HCT116 (cell line): Measurements from ENCODE around the gene NEURL4. TPM values are rescaled to one million over a fixed set of nuclear protein-coding genes. Genes with fewer than 3 reads are reported as not detected.

Source experiments
- ATAC-seq: fragments of 200-7000 bp; cut with Tn5 transposase; 2 replicates; pipeline ENCODE4 v1.9.1; 2020; ENCODE audit warnings: mild to moderate bottlenecking, moderate library complexity
- BruUV-seq: library from RNA; stranded (reverse); fragments of 400-500 nt; replicated peaks from 2 replicates; lab custom pipeline; 2021; lab: Mats Ljungman, UMichigan
- CTCF ChIA-PET: fragments of 300-600 bp; sonication (Branson Sonifier 250); formaldehyde crosslinking; loops from one replicate; lab custom pipeline; 2021; ENCODE audit warnings: antibody characterized with exemption; lab: Charles Lee
- POLR2A ChIA-PET: fragments of 300-600, 350-600 bp; sonication (Branson Sonifier 250); formaldehyde crosslinking; loops from one replicate; lab custom pipeline; 2021; ENCODE audit warnings: antibody characterized with exemption; lab: Charles Lee
- RAD21 ChIA-PET, 2 experiments: fragments of 300-600 bp; sonication (Branson Sonifier 250); formaldehyde crosslinking; loops; one replicate each; lab custom pipeline; 2023; ENCODE audit warnings: low total read pairs in 2 of 2; ENCODE audit not compliant: uncharacterized antibody in 2 of 2, unreplicated experiment in 2 of 2, low non-redundant PET in 1 of 2; lab: Charles Lee
- DNase-seq: peaks from one replicate; pipeline ENCODE4 v3.0.0-alpha.2; 2010; ENCODE audit warnings: low read depth, low spot score
- H2AFZ ChIP-seq: fragments of 200-600 bp; shearing (Covaris generic), sonication (generic); 2 replicates; pipeline ENCODE4 v1.6.1; 2017; ENCODE audit warnings: low read depth, mixed run types, mixed read lengths, antibody characterized with exemption, low read length; ENCODE audit not compliant: poor library complexity, severe bottlenecking
- H3K27ac ChIP-seq: 2 replicates; pipeline ENCODE4 v1.5.1; 2012; ENCODE audit warnings: low read depth, low read length
- H3K27me3 ChIP-seq: fragments of 200-600 bp; sonication (generic); 2 replicates; pipeline ENCODE4 v1.6.1; 2016; ENCODE audit warnings: mixed run types, low read length, mixed read lengths; ENCODE audit not compliant: insufficient read depth
- H3K36me3 ChIP-seq, 2 experiments: fragments of 200-500 bp in 1 of 2; fragments of 200-600 bp in 1 of 2; sonication (Bioruptor generic) in 1 of 2; sonication (generic) in 1 of 2; 2 replicates each; pipeline versions ENCODE4 v1.5.1 to v1.6.1; 2014 to 2016; ENCODE audit warnings: low read length in 2 of 2, inconsistent platforms in 1 of 2, mixed read lengths in 1 of 2, mixed run types in 1 of 2; ENCODE audit not compliant: insufficient read depth in 2 of 2, control insufficient read depth in 1 of 2
- H3K4me1 ChIP-seq, 2 experiments: fragments of 200-600 bp in 1 of 2; sonication (generic) in 1 of 2; 2 replicates each; pipeline versions ENCODE4 v1.5.1 to v1.6.1; 2012 to 2017; ENCODE audit warnings: low read length in 2 of 2, inconsistent platforms in 1 of 2, mild to moderate bottlenecking in 1 of 2, mixed read lengths in 1 of 2, mixed run types in 1 of 2, moderate library complexity in 1 of 2; ENCODE audit not compliant: insufficient read depth in 2 of 2, control insufficient read depth in 1 of 2
- H3K4me2 ChIP-seq: fragments of 200-600 bp; sonication (generic); 2 replicates; pipeline ENCODE4 v1.6.1; 2017; ENCODE audit warnings: mixed run types, low read length, mixed read lengths
- H3K4me3 ChIP-seq, 2 experiments: fragments of 200-600 bp in 1 of 2; sonication (generic) in 1 of 2; replicated peaks in 1 of 2; 2 replicates each; pipeline ENCODE4 v1.5.1; 2011 to 2016; ENCODE audit warnings: low read length in 2 of 2, control low read depth in 1 of 2, low read depth in 1 of 2, mild to moderate bottlenecking in 1 of 2, mixed read lengths in 1 of 2, mixed run types in 1 of 2
- H3K79me2 ChIP-seq: fragments of 200-600 bp; sonication (generic); 2 replicates; pipeline ENCODE4 v1.6.1; 2017; ENCODE audit warnings: mild to moderate bottlenecking, mixed run types, low read length, moderate library complexity, mixed read lengths; ENCODE audit not compliant: insufficient read depth
- H3K9ac ChIP-seq: fragments of 200-600 bp; sonication (generic); 2 replicates; pipeline ENCODE4 v1.6.1; 2016; ENCODE audit warnings: low read length, mixed read lengths
- H3K9me2 ChIP-seq: fragments of 200-600 bp; sonication (generic), shearing (Covaris generic); 2 replicates; pipeline ENCODE4 v1.6.1; 2017; ENCODE audit warnings: mixed run types, mild to moderate bottlenecking, moderate library complexity; ENCODE audit not compliant: insufficient read depth
- H3K9me3 ChIP-seq, 2 experiments: fragments of 200-500 bp in 1 of 2; fragments of 200-600 bp in 1 of 2; sonication (Bioruptor generic) in 1 of 2; sonication (generic) in 1 of 2; 2 replicates each; pipeline ENCODE4 v1.6.1; 2014 to 2017; ENCODE audit warnings: low read length in 2 of 2, mixed read lengths in 2 of 2, inconsistent platforms in 1 of 2, low read depth in 1 of 2, mild to moderate bottlenecking in 1 of 2, mixed run types in 1 of 2, moderate library complexity in 1 of 2; ENCODE audit not compliant: control insufficient read depth in 1 of 2, insufficient read depth in 1 of 2
- H4K20me1 ChIP-seq: fragments of 200-600 bp; sonication (generic), shearing (Covaris generic); 2 replicates; pipeline ENCODE4 v1.6.1; 2017; ENCODE audit warnings: mixed run types, mild to moderate bottlenecking, moderate library complexity; ENCODE audit not compliant: insufficient read depth
- EGR1 ChIP-seq: IDR thresholded peaks from 2 replicates; pipeline ENCODE4 v1.6.1; 2012; ENCODE audit warnings: low read depth
- MAX ChIP-seq: IDR thresholded peaks from 2 replicates; pipeline ENCODE4 v1.6.1; 2012
- POLR2AphosphoS5 ChIP-seq: IDR thresholded peaks from 2 replicates; pipeline ENCODE4 v1.6.1; 2011; ENCODE audit warnings: mild to moderate bottlenecking, low read depth, low read length, moderate library complexity
- SIN3A ChIP-seq: IDR thresholded peaks from 2 replicates; pipeline ENCODE4 v1.6.1; 2012; ENCODE audit warnings: low read depth
- SP1 ChIP-seq: IDR thresholded peaks from 2 replicates; pipeline ENCODE4 v1.6.1; 2012; ENCODE audit warnings: low read depth
- TCF7L2 ChIP-seq: IDR thresholded peaks from 2 replicates; pipeline ENCODE4 v1.7.0; 2011; ENCODE audit warnings: borderline replicate concordance, inconsistent platforms; ENCODE audit not compliant: insufficient read depth, insufficient read length; ENCODE audit errors: extremely low read depth
- ZFX ChIP-seq: fragments of 450-650 bp; IDR thresholded peaks from 2 replicates; pipeline ENCODE4 v1.6.1; 2017
- intact Hi-C: fragments of 100-400 bp; cut with micrococcal nuclease; formaldehyde crosslinking; loops from 2 replicates; pipeline ENCODE4 v1.10.0; 2022
- total RNA-seq: library from RNA; stranded (reverse); gene quantifications from one replicate; pipeline ENCODE4 v1.2.1, GENCODE V29; 2021; ENCODE audit not compliant: unreplicated experiment
- TF ChIP-seq, protein P1 (sequence below): IDR thresholded peaks from 2 replicates; pipeline ENCODE4 v1.6.1; 2012
- TF ChIP-seq, protein P2 (sequence below), 3 experiments: fragments of 200-600 bp in 1 of 3; sonication (generic) in 1 of 3; IDR thresholded peaks in 2 of 3; conservative IDR thresholded peaks in 1 of 3; 2 replicates each; pipeline ENCODE4 v1.5.1; 2012 to 2017; ENCODE audit warnings: low read depth in 2 of 3, low read length in 2 of 3, antibody characterized with exemption in 1 of 3, borderline replicate concordance in 1 of 3, control low read depth in 1 of 3, mild to moderate bottlenecking in 1 of 3, mixed read lengths in 1 of 3, mixed run types in 1 of 3, moderate library complexity in 1 of 3; ENCODE audit not compliant: insufficient read depth in 1 of 3
- TF ChIP-seq, protein P3 (sequence below): IDR thresholded peaks from 2 replicates; pipeline ENCODE4 v1.6.1; 2012; ENCODE audit warnings: low read depth

The NEURL4 gene
- total RNA-seq, 1 experiment from 2014 or later = 56.9 TPM

- TF ChIP-seq, protein P1, sequence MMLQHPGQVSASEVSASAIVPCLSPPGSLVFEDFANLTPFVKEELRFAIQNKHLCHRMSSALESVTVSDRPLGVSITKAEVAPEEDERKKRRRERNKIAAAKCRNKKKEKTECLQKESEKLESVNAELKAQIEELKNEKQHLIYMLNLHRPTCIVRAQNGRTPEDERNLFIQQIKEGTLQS = no peak
- TF ChIP-seq MAX (no peak), SIN3A (no peak)
Measured at GRCh38 chr17:7281953-7282751, 47.0 kb downstream of the NEURL4 start (continued).

DNA sequence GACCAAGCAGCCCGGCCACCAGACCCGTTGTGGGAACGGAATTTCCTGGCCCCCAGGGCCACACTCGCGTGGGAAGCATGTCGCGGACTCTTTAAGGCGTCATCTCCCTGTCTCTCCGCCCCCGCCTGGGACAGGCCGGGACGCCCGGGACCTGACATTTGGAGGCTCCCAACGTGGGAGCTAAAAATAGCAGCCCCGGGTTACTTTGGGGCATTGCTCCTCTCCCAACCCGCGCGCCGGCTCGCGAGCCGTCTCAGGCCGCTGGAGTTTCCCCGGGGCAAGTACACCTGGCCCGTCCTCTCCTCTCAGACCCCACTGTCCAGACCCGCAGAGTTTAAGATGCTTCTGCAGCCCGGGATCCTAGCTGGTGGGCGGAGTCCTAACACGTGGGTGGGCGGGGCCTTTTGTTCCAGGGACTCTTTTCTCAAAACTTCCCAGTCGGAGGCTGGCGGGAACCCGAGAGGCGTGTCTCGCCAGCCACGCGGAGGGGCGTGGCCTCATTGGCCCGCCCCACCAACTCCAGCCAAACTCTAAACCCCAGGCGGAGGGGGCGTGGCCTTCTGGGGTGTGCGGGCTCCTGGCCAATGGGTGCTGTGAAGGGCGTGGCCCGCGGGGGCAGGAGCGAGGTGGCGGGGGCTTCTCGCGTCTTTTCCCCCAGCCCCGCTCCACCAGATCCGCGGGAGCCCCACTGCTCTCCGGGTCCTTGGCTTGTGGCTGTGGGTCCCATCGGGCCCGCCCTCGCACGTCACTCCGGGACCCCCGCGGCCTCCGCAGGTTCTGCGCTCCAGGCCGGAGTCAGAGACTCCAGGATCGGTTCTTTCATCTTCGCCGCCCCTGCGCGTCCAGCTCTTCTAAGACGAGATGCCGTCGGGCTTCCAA lies 47.8 kb downstream of the NEURL4 start, which contains the start of gene SLC2A4:
Gene SLC2A4, plus strand, starts transcription at position 645 of the 879 bp plus-strand sequence. Its CDS starts 217 bp downstream, at position 862.
- peak within 1 kb of the TSS; percentile 50 to 65 for H3K4me3 ChIP-seq
- peak; percentile 95 for DNase-seq
- ChIA-PET CTCF (interaction anchor here (0.6 to 2.0 kb wide), 14 partner anchors 11 to 279 kb away, joined by 3 to 38 read pairs (median 4); partner anchors contain the start of gene NEURL4), RAD21 (interaction anchor here (0.7 to 1.5 kb wide), 4 partner anchors 15 to 156 kb away, joined by 3 to 17 read pairs (median 8); no protein-coding TSS in a partner anchor), POLR2A (interaction anchor here (0.7 to 1.8 kb wide), 10 partner anchors 15 to 298 kb away, joined by 3 to 8 read pairs (median 4); partner anchors contain the start of genes CD68, NEURL4 and TMEM102)
- H3K9me2 ChIP-seq = no peaks in the 10 kb centered on the region
- H3K4me2 ChIP-seq = peak within 1 kb of the TSS; percentile 98
- no peaks in the 10 kb centered on the region for H3K36me3 ChIP-seq
- no peaks in the 10 kb centered on the region for H4K20me1 ChIP-seq
- H3K27me3 ChIP-seq = no peaks in the 10 kb centered on the region
- H3K4me1 ChIP-seq = peaks cover 13 to 34% of the 10 kb centered on the region in 2 experiments
- peak within 1 kb of the TSS; percentile 93 for H3K9ac ChIP-seq
- intact Hi-C loops = loop anchor here (2.0 kb wide), 1 partner anchor 19 kb away; the partner anchor contains the start of gene CLDN7
- peak within 1 kb of the TSS; percentile 76 for H2AFZ ChIP-seq
- no peaks in the 10 kb centered on the region for H3K9me3 ChIP-seq
- peak; percentile 81 for ATAC-seq
- BruUV-seq = TSS peak; percentile 52
- H3K79me2 ChIP-seq = no peaks in the 10 kb centered on the region
- TF ChIP-seq, protein P2, sequence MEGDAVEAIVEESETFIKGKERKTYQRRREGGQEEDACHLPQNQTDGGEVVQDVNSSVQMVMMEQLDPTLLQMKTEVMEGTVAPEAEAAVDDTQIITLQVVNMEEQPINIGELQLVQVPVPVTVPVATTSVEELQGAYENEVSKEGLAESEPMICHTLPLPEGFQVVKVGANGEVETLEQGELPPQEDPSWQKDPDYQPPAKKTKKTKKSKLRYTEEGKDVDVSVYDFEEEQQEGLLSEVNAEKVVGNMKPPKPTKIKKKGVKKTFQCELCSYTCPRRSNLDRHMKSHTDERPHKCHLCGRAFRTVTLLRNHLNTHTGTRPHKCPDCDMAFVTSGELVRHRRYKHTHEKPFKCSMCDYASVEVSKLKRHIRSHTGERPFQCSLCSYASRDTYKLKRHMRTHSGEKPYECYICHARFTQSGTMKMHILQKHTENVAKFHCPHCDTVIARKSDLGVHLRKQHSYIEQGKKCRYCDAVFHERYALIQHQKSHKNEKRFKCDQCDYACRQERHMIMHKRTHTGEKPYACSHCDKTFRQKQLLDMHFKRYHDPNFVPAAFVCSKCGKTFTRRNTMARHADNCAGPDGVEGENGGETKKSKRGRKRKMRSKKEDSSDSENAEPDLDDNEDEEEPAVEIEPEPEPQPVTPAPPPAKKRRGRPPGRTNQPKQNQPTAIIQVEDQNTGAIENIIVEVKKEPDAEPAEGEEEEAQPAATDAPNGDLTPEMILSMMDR (IDR thresholded peaks at IDR 0.05 in 2 of 3, conservative IDR thresholded peaks at IDR 0.05 in 1 of 3; ENCODE audit: borderline replicate concordance in 1 of 3, insufficient read depth in 1 of 3, low read depth in 2 of 3, low read length in 2 of 3) = no peak
- TF ChIP-seq POLR2AphosphoS5 (0 out of 2 replicates have a peak, but pooled peaks have one; percentile 22), TCF7L2 (peak; percentile 93), SP1 (peak; percentile 67), ZFX (no peak), EGR1 (peak; percentile 85), MAX (peak; percentile 96)
- TF ChIP-seq, protein P3, sequence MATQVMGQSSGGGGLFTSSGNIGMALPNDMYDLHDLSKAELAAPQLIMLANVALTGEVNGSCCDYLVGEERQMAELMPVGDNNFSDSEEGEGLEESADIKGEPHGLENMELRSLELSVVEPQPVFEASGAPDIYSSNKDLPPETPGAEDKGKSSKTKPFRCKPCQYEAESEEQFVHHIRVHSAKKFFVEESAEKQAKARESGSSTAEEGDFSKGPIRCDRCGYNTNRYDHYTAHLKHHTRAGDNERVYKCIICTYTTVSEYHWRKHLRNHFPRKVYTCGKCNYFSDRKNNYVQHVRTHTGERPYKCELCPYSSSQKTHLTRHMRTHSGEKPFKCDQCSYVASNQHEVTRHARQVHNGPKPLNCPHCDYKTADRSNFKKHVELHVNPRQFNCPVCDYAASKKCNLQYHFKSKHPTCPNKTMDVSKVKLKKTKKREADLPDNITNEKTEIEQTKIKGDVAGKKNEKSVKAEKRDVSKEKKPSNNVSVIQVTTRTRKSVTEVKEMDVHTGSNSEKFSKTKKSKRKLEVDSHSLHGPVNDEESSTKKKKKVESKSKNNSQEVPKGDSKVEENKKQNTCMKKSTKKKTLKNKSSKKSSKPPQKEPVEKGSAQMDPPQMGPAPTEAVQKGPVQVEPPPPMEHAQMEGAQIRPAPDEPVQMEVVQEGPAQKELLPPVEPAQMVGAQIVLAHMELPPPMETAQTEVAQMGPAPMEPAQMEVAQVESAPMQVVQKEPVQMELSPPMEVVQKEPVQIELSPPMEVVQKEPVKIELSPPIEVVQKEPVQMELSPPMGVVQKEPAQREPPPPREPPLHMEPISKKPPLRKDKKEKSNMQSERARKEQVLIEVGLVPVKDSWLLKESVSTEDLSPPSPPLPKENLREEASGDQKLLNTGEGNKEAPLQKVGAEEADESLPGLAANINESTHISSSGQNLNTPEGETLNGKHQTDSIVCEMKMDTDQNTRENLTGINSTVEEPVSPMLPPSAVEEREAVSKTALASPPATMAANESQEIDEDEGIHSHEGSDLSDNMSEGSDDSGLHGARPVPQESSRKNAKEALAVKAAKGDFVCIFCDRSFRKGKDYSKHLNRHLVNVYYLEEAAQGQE = no peak
- TF ChIP-seq, protein P1 = no peak
- H3K27ac ChIP-seq = peak within 1 kb of the TSS; percentile 73
